ENCODE measurements around the gene GLDN. TPM values are rescaled to one million over a fixed set of nuclear protein-coding genes. Genes with fewer than 3 reads are reported as not detected.

GLDN gene
- total RNA-seq, 1 donor from 2014 or later, result 4.8 TPM

DNA sequence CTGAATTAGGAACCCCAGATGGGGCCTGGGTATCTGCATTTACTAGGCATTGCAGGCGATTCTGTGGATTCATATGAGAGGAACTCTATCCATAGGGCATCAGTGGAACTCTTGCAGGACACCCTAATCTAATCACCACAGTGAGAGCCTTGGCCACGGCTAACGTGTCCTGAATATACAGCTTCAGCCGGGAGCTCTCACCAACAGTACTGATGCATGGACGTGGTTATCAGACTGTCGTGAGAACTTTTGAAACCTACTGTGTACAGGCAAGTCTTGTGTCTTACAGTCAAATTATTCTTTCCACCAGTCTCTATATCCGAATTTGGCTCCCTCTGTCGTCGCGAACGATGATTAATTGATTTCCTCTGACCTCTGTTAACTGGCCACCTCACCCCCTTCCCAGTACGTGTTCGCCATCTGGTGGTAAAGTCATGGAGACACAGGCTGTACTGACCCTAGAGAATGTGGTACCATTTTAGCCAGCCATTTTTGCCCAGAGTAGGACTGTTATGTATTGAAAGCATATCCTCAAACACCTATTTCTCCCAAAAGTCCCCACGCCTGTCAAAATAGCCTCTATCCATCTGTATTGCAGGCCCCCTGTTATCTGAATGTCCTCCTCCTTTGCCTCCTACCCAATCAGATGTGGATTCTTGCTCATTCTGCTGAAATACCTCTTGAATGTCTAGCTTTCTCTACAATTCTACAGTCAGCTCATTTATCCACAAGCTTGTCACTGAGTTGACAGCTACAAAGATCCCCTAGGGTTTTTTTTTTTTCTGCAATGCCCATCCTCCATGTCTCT lies 39.7 kb downstream of the GLDN start:
- Histone ChIP-seq H3K4me3 (peak overlapping the region; percentile 25), H3K36me3 (no peaks in the 10 kb centered on the region), H3K9me3 (replicated peaks) (no peaks in the 10 kb centered on the region), H3K27ac (replicated peaks) (no peak overlapping the region), H3K4me1 (peaks cover 14% of the 10 kb centered on the region), H3K27me3 (ENCODE audit: low read depth) (peaks cover 13% of the 10 kb centered on the region)
- DNase-seq, result no peak
- TF ChIP-seq, protein P1, sequence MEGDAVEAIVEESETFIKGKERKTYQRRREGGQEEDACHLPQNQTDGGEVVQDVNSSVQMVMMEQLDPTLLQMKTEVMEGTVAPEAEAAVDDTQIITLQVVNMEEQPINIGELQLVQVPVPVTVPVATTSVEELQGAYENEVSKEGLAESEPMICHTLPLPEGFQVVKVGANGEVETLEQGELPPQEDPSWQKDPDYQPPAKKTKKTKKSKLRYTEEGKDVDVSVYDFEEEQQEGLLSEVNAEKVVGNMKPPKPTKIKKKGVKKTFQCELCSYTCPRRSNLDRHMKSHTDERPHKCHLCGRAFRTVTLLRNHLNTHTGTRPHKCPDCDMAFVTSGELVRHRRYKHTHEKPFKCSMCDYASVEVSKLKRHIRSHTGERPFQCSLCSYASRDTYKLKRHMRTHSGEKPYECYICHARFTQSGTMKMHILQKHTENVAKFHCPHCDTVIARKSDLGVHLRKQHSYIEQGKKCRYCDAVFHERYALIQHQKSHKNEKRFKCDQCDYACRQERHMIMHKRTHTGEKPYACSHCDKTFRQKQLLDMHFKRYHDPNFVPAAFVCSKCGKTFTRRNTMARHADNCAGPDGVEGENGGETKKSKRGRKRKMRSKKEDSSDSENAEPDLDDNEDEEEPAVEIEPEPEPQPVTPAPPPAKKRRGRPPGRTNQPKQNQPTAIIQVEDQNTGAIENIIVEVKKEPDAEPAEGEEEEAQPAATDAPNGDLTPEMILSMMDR (IDR thresholded peaks at IDR 0.05; ENCODE audit: borderline replicate concordance), result peak; percentile 96
- intact Hi-C loops (cut with micrococcal nuclease), result loop anchor here (2.0 to 10.0 kb wide), 2 partner anchors 100 to 216 kb away; no protein-coding TSS in a partner anchor

DNA sequence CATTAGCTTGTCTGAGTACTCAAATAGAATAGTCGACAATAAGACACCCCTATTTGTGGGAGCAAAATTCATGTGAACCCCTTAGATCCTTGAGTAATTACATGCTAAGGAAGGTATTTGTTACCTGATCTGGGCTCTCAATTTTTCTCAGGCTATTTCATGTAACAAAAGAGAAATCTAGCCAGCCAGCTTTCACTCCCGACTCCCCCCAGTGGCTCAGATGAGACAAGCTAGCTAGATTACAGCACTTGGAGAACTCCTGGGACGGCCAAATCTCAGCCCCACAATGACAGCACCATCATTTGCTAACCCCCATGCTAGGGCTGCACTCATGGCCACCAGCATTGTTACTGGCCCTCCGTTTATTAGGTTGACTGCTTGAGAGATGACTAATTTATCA lies 41.3 kb downstream of the GLDN start:
- Histone ChIP-seq H3K27me3 (ENCODE audit: low read depth) (peaks cover 13% of the 10 kb centered on the region), H3K27ac (replicated peaks) (no peak overlapping the region), H3K36me3 (no peaks in the 10 kb centered on the region), H3K9me3 (replicated peaks) (no peaks in the 10 kb centered on the region), H3K4me3 (no peak overlapping the region), H3K4me1 (peaks cover 14% of the 10 kb centered on the region)
- TF ChIP-seq, protein P1 (IDR thresholded peaks at IDR 0.05; ENCODE audit: borderline replicate concordance), result peak; percentile 54
- intact Hi-C loops (cut with micrococcal nuclease), result loop anchor here (10.0 kb wide), 1 partner anchor 218 kb away; no protein-coding TSS in a partner anchor
- DNase-seq, result no peak

DNA sequence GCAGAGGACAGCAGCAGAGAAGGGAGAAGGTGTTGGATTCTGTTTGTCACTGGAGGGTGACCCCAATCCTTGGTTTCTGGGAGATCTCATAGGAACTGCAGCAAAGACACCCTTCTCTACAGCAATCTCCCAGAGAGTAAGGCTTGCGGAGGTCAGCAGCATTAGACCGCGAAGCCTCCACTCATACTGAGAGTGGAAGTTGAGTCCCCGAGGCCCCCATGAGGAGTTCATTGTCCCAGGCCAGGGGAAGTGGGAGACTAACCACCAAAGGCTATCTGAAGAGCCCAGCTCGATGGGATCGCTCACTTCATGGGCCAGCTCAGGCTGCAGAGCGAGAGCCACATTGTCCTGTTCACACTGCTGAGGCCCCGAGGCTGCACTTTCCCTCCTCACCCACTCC lies 44.6 kb downstream of the GLDN start:
- no peak overlapping the region for H3K4me3 ChIP-seq
- peaks cover 13% of the 10 kb centered on the region for H3K27me3 ChIP-seq (ENCODE audit: low read depth)
- no peak for DNase-seq
- H3K36me3 ChIP-seq, result no peaks in the 10 kb centered on the region
- TF ChIP-seq, protein P1 (IDR thresholded peaks at IDR 0.05; ENCODE audit: borderline replicate concordance), result no peak
- peaks cover 5% of the 10 kb centered on the region for H3K4me1 ChIP-seq
- no peaks in the 10 kb centered on the region for H3K9me3 ChIP-seq (replicated peaks)
- H3K27ac ChIP-seq (replicated peaks), result no peak overlapping the region
- intact Hi-C loops (cut with micrococcal nuclease), result loop anchor here (10.0 kb wide), 1 partner anchor 221 kb away; no protein-coding TSS in a partner anchor

DNA sequence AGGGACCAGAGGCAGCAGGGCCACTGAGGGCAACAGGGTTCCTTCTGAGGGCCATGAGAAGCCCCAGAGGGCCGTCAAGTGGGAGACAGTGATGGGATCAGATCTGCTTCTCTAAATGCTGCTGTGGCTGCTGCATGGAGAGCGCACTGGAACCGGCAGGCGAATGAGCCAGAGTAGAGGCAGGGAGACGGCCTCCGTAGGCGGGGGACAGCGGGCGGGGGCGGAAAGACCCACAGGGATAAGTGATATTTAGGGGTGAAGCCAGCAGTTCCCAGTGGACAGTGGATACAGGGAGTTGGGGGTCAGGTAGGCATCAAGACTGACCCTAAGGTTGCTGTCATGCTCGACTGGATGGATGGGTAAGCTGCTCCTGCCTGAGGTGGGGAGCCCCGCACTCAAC lies 45.0 kb downstream of the GLDN start:
- no peak for DNase-seq
- Histone ChIP-seq H3K27me3 (ENCODE audit: low read depth) (peaks cover 13% of the 10 kb centered on the region), H3K4me1 (peaks cover under 1% of the 10 kb centered on the region), H3K36me3 (no peaks in the 10 kb centered on the region), H3K9me3 (replicated peaks) (no peaks in the 10 kb centered on the region), H3K4me3 (no peak overlapping the region), H3K27ac (replicated peaks) (no peak overlapping the region)
- intact Hi-C loops (cut with micrococcal nuclease), result loop anchor here (10.0 kb wide), 1 partner anchor 222 kb away; no protein-coding TSS in a partner anchor
- TF ChIP-seq, protein P1 (IDR thresholded peaks at IDR 0.05; ENCODE audit: borderline replicate concordance), result no peak

DNA sequence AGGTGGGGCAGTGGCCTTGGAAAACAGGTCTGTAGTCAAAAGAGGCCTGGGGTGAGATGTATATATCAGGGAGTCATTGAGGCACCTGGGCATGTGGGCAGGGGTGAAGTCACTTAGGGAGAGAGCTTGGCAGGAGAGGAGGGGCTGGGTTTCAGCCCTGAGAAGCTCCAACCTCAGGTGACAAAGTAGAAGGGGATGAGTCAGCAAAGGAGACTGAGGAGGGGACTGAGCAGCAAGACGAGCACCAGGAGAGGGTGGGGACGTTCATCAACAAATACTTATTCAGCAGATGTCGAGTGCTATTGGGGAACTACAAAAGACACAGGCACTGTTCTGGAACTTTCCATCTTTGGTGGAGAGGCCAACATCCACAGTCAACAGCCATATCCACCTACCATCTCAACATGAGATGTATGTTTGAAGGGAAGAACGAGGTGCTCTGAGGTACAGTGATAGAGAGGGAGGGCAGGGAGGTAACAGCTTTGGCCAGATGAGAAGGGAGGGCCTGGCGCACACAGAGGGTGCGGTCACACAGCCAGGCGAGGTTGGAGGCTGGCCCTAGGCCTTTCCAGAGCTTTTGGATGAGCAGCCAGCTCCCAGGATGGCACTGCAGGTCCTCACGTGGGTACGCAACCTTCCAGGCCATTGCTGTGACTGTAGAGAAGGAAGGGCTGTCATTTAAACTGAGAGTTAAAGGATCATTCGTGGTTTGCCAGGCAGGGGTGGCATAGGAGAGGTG lies 45.7 kb downstream of the GLDN start:
- intact Hi-C loops (cut with micrococcal nuclease), result loop anchor here (10.0 kb wide), 1 partner anchor 222 kb away; no protein-coding TSS in a partner anchor
- TF ChIP-seq, protein P1 (IDR thresholded peaks at IDR 0.05; ENCODE audit: borderline replicate concordance), result no peak
- H3K4me1 ChIP-seq, result no peaks in the 10 kb centered on the region
- no peaks in the 10 kb centered on the region for H3K9me3 ChIP-seq (replicated peaks)
- H3K27ac ChIP-seq (replicated peaks), result no peak overlapping the region
- H3K36me3 ChIP-seq, result no peaks in the 10 kb centered on the region
- H3K27me3 ChIP-seq (ENCODE audit: low read depth), result peaks cover 13% of the 10 kb centered on the region
- no peak for DNase-seq
- H3K4me3 ChIP-seq, result no peak overlapping the region

Data from left ventricle myocardium inferior (tissue), 1 donor.